Measurements from ENCODE around the gene VWF. TPM values are rescaled to one million over a fixed set of nuclear protein-coding genes. Genes with fewer than 3 reads are reported as not detected.

The VWF gene
- total RNA-seq, 1 experiment from 2014 or later: 0.03 TPM

GRCh38 chr12:5952031-5952430 lies 172.4 kb downstream of the VWF start:
- no peak for DNase-seq
- H3K27me3 ChIP-seq: peaks cover 16% of the 10 kb centered on the region; the same call in 1 of the 2 replicates

GRCh38 chr12:5948696-5949095 lies 175.8 kb downstream of the VWF start:
- no peak for DNase-seq
- Histone ChIP-seq H3K9me3 (no peaks in the 10 kb centered on the region), H3K4me3 (no peak overlapping the region), H3K27me3 (peaks cover 36% of the 10 kb centered on the region), H3K36me3 (no peaks in the 10 kb centered on the region)

More at GRCh38 chr12:5952031-5952430, 172.4 kb downstream of the VWF start:
- Histone ChIP-seq H3K9me3 (no peaks in the 10 kb centered on the region), H3K36me3 (no peaks in the 10 kb centered on the region), H3K4me3 (no peak overlapping the region)

GRCh38 chr12:5947006-5947405 lies 177.5 kb downstream of the VWF start:
- Histone ChIP-seq H3K36me3 (no peaks in the 10 kb centered on the region), H3K9me3 (no peaks in the 10 kb centered on the region), H3K27me3 (peaks cover 40% of the 10 kb centered on the region), H3K4me3 (no peak overlapping the region)
- DNase-seq: no peak

- Histone ChIP-seq H3K36me3 (no peaks in the 10 kb centered on the region), H3K27me3 (peaks cover 43% of the 10 kb centered on the region), H3K4me3 (no peak overlapping the region), H3K9me3 (no peaks in the 10 kb centered on the region)
- no peak for DNase-seq
These were observed 178.1 kb downstream of the VWF start for GRCh38 chr12:5946388-5946787.

DNA sequence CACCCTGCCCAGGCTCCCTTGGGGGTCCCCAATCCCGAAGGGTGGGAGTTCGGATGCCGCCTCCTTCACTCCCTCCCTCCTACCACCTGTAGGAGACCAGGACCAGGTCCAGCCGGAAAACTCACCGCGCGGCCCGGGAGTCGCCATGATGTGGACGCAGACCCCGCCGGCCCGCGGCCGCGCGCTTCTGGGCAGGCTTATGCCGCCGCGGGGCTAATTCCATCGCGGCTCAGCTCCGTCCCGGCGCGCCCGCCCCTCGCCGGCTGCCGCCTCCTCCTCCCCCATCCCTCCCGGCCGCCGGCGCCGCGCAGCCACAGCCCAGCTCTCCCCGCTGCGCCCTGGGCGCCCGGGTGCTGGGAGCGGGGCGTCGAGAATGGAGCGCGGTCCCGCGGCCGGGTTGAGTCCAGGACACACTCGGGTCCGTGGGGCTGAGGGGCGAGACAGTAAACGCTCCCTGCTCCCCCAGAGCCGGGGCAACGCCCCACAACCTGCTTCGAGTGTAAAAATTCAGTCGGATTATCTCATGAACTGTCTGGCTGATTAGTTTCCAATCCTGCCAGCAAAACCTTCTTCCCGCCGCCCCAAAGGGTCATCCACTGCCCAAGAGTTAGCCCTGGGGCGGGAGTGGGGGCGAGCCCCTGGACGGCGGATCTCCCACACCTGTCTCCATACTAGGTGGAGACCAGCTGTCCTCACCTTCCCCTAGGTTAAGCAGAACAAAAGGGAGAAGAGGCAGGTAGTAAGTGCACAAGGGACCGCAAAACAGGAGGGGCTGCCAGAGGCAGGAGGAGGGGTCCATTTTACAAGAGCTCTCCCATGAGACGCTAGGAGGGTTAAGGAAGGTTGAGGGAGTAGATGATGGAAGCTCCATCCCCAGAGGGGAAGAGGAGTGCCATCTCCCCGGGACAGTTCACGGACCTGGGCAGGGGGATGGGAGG lies 179.1 kb downstream of the VWF start, which contains the start of gene ANO2:
ANO2 (minus strand) TSS at position 189 of the 938 bp plus-strand sequence; CDS start at position 147, 42 bp downstream.
- peaks cover 43% of the 10 kb centered on the region for H3K27me3 ChIP-seq
- peak; percentile 43 for DNase-seq
- no peaks in the 10 kb centered on the region for H3K36me3 ChIP-seq
- H3K4me3 ChIP-seq: peak within 1 kb of the TSS; percentile 34
- H3K9me3 ChIP-seq: no peaks in the 10 kb centered on the region

GRCh38 chr12:5944688-5945070 lies 179.8 kb downstream of the VWF start:
- Histone ChIP-seq H3K4me3 (peak overlapping the region; percentile 34), H3K9me3 (no peaks in the 10 kb centered on the region), H3K36me3 (no peaks in the 10 kb centered on the region), H3K27me3 (peaks cover 43% of the 10 kb centered on the region)
- DNase-seq: no peak

DNA sequence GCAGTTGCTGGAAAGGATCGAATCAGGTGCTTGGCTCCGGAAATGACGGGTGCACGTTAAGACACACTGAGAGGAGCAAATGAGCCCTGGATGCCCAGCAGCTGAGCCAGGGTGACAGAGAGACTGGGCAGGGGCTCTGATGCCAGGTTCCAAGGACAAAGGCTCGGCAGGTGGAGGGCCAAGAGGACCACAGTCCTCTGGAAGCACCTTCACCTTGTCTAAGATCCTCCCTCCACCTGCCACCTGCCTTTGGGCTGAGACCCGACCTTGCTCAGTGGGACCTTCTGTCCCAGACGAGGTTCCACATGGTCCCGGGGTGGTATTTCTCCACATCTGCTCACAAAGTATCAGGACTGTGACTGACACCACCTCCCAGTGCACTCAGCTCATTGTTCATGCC lies 180.4 kb downstream of the VWF start:
- no peak for DNase-seq
- no peaks in the 10 kb centered on the region for H3K9me3 ChIP-seq
- H3K4me3 ChIP-seq: no peak overlapping the region
- H3K36me3 ChIP-seq: no peaks in the 10 kb centered on the region
- peaks cover 43% of the 10 kb centered on the region for H3K27me3 ChIP-seq

DNA sequence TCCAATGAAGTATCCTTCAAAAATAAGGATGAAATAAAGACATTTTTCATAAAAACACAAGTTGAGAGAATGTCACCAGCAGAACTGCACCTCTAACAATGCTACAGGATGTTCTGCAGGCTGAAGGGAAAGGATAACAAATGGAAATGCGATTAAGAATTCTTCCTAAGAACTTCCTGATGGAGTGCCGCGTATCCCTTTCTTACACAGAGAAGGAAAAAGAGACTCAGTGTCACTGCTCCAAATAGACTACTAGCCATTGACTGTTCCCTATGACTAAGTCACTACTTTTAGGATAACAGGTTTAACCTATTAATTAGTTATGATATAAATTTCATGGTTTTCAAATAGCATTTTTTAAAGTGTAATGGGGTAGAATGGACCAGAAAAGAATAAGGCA lies 182.6 kb downstream of the VWF start:
- H3K4me3 ChIP-seq: no peak overlapping the region
- no peak for DNase-seq
- peaks cover 36% of the 10 kb centered on the region for H3K27me3 ChIP-seq
- no peaks in the 10 kb centered on the region for H3K9me3 ChIP-seq
- no peaks in the 10 kb centered on the region for H3K36me3 ChIP-seq

- H3K27me3 ChIP-seq: peaks cover 2% of the 10 kb centered on the region; the same call in 1 of the 2 replicates
- H3K36me3 ChIP-seq: no peaks in the 10 kb centered on the region
- no peak for DNase-seq
- no peak overlapping the region for H3K4me3 ChIP-seq
- no peaks in the 10 kb centered on the region for H3K9me3 ChIP-seq
These were observed 196.5 kb downstream of the VWF start for GRCh38 chr12:5927732-5928516.

DNA sequence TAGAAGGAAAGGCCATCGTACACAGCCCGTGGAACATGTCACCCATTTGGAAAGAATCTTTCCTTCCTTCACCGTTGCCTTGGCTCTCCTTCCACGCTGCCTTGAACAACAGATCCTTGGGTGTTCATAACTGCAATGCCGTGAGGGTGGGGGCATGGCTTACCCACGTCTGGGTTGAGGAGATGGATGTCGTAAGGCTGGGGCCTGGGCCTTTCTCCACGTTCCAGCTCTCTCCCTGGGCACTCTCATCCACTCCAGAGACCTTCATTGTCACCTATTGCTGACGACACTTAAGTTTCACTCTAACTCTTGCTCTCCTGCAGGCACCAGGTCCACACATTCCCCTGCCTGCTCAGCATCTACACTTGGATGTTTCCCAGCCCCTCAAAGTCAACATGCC lies 198.8 kb downstream of the VWF start:
- no peaks in the 10 kb centered on the region for H3K9me3 ChIP-seq
- no peak for DNase-seq
- no peaks in the 10 kb centered on the region for H3K36me3 ChIP-seq
- H3K4me3 ChIP-seq: no peak overlapping the region
- H3K27me3 ChIP-seq: peaks cover 2% of the 10 kb centered on the region; the same call in 1 of the 2 replicates

GRCh38 chr12:5924342-5924741 lies 200.1 kb downstream of the VWF start:
- Histone ChIP-seq H3K36me3 (no peaks in the 10 kb centered on the region), H3K4me3 (no peak overlapping the region), H3K9me3 (no peaks in the 10 kb centered on the region), H3K27me3 (peaks cover 2% of the 10 kb centered on the region; the same call in 1 of the 2 replicates)
- DNase-seq: no peak

GRCh38 chr12:5923751-5924150 lies 200.7 kb downstream of the VWF start:
- Histone ChIP-seq H3K4me3 (no peak overlapping the region), H3K27me3 (peaks cover 2% of the 10 kb centered on the region; the same call in 1 of the 2 replicates), H3K36me3 (no peaks in the 10 kb centered on the region), H3K9me3 (no peaks in the 10 kb centered on the region)
- no peak for DNase-seq

GRCh38 chr12:5923043-5923605 lies 201.3 kb downstream of the VWF start:
- no peak overlapping the region for H3K4me3 ChIP-seq
- peaks cover 2% of the 10 kb centered on the region; the same call in 1 of the 2 replicates for H3K27me3 ChIP-seq
- H3K9me3 ChIP-seq: no peaks in the 10 kb centered on the region
- no peaks in the 10 kb centered on the region for H3K36me3 ChIP-seq
- DNase-seq: no peak

DNA sequence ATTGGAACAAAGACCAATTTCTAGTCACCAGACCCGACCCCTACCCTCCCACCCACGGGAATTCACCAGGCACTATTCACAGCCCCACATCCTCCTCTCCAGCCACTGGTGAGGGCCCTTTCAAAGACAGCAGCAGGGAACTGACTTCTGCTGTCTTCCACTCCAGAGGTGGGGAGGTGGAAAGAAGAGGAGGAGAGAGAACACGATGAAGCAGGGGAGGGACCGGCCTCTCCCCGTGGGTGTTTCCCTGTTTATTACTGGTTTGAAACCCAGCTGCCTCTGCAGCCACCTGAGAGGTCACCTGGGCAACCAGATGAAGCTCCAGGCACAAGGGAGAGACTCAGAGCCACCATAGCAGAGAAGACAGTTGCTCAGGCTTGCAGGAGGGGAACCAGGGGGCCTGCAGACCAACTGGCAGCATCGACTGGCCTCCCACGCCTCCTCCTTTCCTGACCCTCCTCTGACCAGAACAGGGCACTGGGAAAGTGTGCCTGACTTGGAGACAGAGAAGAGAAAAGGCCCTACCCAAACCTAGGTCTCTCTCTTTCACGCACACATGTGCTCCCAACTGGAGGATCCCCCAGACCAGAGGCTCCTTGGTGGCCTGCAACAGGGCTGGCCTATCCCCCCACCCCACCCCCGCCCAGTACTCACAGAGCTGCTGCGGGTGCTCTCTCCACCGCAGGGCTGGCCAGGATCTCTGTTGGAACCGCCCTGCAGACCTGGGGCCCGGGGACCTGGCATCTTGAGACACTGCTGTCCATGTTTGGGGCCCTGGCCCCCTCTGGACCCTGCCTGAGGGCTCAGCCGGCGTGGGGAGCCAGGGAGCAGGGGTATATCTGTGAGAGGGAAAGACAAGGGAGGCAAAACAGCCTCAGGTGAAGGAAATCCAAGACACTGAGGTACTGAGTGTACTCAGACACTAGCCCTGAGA lies 202.2 kb downstream of the VWF start:
- no peak overlapping the region for H3K4me3 ChIP-seq
- peaks cover 2% of the 10 kb centered on the region; the same call in 1 of the 2 replicates for H3K27me3 ChIP-seq
- H3K36me3 ChIP-seq: no peaks in the 10 kb centered on the region
- H3K9me3 ChIP-seq: no peaks in the 10 kb centered on the region
- DNase-seq: no peak

DNA sequence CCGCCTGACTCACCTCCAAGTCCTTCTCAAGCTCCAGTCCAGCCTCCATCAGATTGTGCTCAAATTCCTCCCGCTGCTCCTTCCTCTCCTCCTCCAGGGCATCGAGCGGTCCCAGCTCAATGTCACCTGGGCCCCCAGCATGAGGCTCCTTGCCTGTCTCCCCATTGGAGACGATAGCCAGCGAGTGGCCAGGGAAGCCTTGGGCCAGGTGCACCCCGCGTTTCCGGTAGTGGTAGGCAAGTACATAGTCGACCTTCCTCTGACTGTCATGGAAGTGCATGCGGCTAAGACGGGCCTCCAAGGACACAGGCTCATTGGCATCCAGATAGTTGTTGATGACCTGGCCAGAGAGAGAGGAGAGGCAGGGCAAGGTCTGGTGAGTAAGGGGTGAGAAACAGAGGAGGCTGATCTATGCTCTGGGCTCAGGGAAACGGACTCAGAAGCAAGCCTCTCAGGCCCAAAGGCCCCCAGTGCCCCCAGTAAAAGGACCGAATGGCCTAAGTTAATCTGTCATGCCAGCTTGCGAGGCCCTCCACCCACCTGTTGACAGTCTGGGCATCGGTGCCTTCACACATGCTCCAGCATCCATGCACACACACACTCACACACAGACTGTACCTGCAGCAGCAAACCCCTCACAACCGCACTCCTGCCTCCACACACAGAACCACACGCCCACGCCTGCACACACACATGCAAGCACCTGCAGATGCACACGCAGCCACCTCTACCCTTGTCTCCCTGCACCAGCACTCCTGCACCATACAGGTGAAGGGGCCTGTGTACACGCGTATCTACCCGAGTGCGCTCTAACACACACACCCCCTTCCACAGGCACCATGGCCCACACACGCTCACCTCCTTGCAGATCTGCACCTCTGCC lies 203.2 kb downstream of the VWF start:
- no peak for DNase-seq
- no peaks in the 10 kb centered on the region for H3K9me3 ChIP-seq
- H3K27me3 ChIP-seq: peaks cover 2% of the 10 kb centered on the region; the same call in 1 of the 2 replicates
- H3K36me3 ChIP-seq: no peaks in the 10 kb centered on the region
- no peak overlapping the region for H3K4me3 ChIP-seq
